NB4 (cell line): ENCODE measurements around the gene SLFN12L.
"Not testable (repeated sequence)": the region's sequence is repeated elsewhere in the genome, so short reads cannot be mapped to it uniquely, and the experiment has no call there.

Experiments used
- DNase-seq: peaks from one replicate; pipeline ENCODE4 v3.0.0; 2010; ENCODE audit warnings: low read depth
- H3K4me3 ChIP-seq: one replicate; pipeline ENCODE4 v1.5.1; 2011; ENCODE audit warnings: mild to moderate bottlenecking, low read depth, low read length, moderate library complexity
- MYC ChIP-seq: IDR thresholded peaks from 2 replicates; pipeline ENCODE4 v1.6.1; 2011; ENCODE audit warnings: low read depth, low read length
- POLR2A ChIP-seq: IDR thresholded peaks from 2 replicates; pipeline ENCODE4 v1.6.1; 2011; ENCODE audit warnings: mild to moderate bottlenecking; ENCODE audit not compliant: insufficient read length; ENCODE audit errors: extremely low read depth
- TF ChIP-seq, protein P1 (sequence below): IDR thresholded peaks from 2 replicates; pipeline ENCODE4 v1.6.1; 2011; ENCODE audit warnings: low read depth, low read length
- TF ChIP-seq, protein P2 (sequence below): IDR thresholded peaks from one replicate; pipeline ENCODE4 v1.5.1; 2012; ENCODE audit warnings: low read depth, low read length

Gene SLFN12L

DNA sequence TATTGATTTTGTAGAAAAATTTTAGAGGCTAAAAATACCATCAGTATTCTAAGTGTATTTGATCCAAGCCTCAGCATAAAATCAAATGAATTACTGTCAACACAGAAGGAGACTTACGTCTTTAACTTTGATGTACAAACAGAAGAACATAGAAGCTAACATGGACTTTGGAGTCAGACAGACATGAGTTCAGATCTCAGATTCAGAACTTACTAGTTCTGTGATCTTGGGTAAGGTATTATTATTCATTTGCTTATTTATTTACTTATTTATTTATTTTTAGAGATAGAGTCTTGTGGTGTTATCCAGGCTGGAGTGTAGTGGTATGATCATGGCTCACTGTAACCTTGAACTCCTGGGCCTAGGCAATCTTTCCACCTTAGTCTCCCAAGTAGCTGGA is 4.0 kb upstream of the SLFN12L start:
- TF ChIP-seq MYC (no peak), POLR2A (no peak)
- TF ChIP-seq, protein P1, sequence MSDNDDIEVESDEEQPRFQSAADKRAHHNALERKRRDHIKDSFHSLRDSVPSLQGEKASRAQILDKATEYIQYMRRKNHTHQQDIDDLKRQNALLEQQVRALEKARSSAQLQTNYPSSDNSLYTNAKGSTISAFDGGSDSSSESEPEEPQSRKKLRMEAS = no peak
- TF ChIP-seq, protein P2, sequence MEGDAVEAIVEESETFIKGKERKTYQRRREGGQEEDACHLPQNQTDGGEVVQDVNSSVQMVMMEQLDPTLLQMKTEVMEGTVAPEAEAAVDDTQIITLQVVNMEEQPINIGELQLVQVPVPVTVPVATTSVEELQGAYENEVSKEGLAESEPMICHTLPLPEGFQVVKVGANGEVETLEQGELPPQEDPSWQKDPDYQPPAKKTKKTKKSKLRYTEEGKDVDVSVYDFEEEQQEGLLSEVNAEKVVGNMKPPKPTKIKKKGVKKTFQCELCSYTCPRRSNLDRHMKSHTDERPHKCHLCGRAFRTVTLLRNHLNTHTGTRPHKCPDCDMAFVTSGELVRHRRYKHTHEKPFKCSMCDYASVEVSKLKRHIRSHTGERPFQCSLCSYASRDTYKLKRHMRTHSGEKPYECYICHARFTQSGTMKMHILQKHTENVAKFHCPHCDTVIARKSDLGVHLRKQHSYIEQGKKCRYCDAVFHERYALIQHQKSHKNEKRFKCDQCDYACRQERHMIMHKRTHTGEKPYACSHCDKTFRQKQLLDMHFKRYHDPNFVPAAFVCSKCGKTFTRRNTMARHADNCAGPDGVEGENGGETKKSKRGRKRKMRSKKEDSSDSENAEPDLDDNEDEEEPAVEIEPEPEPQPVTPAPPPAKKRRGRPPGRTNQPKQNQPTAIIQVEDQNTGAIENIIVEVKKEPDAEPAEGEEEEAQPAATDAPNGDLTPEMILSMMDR = no peak
- H3K4me3 ChIP-seq = peak overlapping the region; percentile 67
- no peak for DNase-seq

DNA sequence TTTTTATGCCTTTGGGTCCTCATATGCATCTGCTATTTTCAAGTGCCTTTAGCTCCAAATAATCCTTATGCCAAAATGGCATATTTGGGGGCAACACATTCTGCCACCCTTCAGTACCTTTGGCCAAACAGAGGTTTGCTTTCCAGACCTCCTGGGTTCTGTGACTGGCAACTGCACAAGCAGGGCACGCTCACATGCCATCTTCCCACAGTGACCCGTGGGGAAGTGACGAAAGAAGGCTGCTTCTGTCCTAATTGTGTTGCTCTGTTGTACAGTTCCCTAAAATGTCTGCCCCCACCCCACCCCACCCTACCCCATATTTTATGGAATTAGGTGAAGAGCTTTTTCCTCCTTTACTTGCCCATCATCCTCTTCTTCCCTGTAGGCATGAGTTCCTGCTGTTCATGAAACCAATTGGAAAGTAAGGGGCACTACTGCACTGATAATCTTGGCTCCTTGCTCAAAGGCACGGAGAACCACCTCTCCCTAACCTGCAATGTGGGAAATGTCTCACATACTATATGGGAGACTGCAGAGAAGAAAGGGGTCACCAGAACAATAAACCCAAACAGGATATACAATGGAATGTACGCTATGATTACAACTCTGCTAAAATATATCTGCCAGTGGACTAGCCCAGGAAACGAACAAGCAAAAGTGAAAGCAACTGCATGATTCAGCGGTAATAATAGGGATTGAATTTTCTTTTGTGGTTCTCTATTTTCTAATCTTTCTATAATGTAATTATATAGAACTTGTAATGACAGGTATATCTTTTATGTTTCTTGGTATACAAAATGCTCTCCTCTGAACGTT is 3.3 kb upstream of the SLFN12L start:
- peak; percentile 82 for DNase-seq
- TF ChIP-seq, protein P2 = no peak
- TF ChIP-seq POLR2A (no peak), MYC (no peak)
- TF ChIP-seq, protein P1 = no peak; the same call in 1 of the 2 replicates
- H3K4me3 ChIP-seq = peak overlapping the region; percentile 67

DNA sequence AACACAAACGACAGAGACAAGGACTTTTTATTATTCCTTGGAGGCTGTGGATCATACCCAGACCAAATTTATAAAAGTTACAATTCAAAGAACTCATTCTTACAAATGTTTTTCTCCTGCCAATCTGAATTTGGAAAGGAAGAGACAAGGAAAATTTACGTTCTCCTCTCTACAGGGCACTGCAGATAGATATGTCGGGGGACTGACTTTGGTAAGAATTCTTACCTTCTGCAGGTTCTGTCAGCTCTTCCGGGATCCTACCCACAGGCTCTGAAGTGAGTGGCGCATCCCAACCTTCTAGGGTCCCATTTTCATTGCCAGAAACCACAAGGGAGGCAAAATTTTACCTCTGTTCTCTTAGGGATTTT is 2.2 kb upstream of the SLFN12L start:
- H3K4me3 ChIP-seq = no peak overlapping the region
- DNase-seq = no peak
- TF ChIP-seq MYC (no peak), POLR2A (no peak)
- TF ChIP-seq, protein P2 = no peak
- TF ChIP-seq, protein P1 = no peak

DNA sequence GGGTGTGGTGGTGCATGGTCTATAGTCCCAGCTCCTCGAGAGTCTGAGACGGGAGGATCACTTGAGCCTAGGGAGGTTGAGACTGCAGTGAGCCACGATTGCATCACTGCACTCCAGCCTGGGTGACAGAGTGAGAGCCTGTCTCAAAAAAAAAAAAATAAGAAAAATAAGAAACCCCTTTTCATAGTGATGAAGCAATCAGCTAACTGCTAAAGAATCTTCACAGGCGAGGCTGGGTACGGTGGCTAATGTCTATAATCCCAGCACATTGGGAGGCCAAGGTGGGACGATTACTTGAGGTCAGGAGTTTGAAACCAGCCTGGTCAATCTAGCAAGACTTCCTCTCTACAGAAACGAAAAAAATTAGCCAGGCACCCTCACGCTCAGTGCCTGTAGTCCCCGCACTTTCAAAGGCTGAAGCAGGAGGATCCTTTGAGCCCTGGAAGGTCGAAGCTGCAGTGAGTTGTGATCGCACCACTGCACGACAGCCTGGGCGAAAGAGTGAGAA is 760 bp downstream of the SLFN12L start:
- no peak overlapping the region for H3K4me3 ChIP-seq
- no peak for TF ChIP-seq MYC
- TF ChIP-seq, protein P1 = no peak
- TF ChIP-seq POLR2A = no peak
- DNase-seq = peak; percentile 72

DNA sequence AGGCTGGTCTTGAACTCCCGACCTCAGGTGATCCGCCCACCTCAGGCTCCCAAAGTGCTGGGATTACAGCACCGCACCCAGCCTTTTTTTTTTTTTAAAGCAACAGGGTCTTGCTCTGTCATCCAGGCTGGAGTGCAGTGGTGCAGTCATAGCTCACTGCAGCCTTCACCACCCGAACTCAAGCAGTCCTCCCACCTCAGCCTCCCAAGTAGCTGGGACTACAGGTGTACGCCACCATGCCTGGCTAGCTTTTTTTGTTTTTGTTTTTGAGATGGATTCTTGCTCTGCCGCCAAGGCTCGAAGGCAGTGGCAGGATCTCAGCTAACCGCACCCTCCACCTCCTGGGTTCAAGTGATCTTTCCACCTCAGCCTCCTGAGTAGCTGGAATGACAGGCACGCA is 2.1 kb downstream of the SLFN12L start:
- not testable (repeated sequence) for DNase-seq, H3K4me3 ChIP-seq

DNA sequence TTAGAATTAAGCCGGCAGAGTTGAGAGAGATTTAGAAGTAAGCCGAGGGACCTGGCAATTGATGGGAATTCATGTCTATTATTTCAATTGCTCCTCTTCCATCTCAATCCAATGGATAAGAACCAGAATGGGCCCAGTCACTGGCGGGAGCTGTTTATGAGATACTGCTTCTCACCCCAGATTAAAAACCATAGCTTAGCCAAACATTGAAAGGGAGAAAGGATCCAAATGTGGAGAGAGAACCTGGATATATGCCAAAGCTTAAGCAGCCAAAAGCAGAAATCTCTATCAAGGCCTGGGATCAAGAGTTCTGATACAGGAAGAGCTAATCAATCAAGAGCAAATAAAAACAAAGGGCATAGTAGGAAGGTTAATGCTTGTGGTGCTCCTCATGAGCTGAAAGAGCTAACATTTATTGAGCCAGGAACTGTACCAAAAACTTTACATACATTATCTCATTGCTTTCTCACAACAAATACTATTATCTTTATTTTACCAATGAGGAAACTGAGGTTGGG is 2.8 kb downstream of the SLFN12L start:
- H3K4me3 ChIP-seq = no peak overlapping the region
- TF ChIP-seq POLR2A = no peak
- TF ChIP-seq, protein P1 = no peak
- TF ChIP-seq, protein P2 = no peak
- TF ChIP-seq MYC = no peak
- DNase-seq = no peak
